GM21381 (cell line): ENCODE measurements around the gene CECR2.

Experiments used
- ATAC-seq: cut with Tn5 transposase; IDR thresholded peaks from one replicate; pipeline ENCODE4 v1.9.1; 2021; ENCODE audit warnings: mild to moderate bottlenecking, moderate library complexity; ENCODE audit not compliant: unreplicated experiment

CECR2 gene

DNA sequence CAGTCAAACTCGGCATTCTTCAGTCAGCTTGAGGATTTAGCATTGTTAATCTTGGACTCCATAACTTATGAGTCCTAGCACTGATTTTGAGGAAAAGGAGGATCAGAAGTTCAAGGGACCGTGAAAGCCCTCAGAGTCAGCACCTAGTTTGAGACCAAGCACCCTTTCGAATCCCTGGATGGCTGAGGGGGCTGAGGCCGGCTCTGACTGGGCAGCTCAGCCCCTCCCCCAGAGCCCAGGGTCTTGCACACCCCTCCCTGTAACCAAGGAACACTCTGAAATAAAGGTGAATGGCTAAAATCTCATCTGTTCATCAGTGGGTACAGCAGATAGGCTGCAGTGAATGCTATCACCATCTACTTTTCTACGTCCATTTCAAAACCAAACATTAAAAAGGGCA lies 221.3 kb downstream of the CECR2 start:
- ATAC-seq, result no peak

DNA sequence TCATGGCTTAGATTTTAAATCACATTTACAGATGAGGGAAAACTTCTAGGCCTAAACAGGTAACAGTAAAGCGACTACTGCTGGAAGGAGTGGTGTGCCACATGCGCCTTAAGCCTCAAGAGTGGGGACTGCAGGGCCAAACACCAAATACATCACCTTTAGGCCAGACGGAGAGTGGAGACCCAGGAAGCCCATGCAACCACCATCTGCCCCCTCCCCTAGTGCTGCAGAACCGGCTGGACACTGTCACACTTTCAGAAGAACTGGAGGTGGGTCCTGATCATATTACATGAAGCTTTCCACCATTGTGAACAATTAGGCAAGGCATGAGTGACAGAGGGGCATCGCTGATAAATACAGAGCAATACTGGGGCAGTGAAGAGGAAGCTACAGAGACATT lies 222.9 kb downstream of the CECR2 start:
- ATAC-seq, result no peak

DNA sequence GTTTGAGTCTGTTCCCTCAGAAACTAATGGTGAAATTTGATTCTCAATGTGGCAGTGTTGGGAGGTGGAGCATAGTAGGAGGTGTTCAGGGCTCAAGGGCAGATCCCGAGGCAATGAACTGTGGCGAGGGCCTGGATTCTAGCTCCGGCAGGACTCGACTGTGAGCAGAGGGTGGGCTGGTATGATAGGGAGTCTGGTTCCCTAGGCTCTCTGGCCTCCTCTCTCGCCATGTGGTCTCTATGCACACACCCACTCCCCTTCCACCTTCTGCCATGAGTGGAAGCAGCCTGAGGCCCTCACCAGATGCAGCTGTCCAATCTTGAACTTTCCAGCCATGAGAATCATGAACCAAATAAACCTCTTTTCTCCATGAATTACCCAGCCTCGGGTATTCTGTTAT lies 227.0 kb downstream of the CECR2 start:
- ATAC-seq, result no peak

DNA sequence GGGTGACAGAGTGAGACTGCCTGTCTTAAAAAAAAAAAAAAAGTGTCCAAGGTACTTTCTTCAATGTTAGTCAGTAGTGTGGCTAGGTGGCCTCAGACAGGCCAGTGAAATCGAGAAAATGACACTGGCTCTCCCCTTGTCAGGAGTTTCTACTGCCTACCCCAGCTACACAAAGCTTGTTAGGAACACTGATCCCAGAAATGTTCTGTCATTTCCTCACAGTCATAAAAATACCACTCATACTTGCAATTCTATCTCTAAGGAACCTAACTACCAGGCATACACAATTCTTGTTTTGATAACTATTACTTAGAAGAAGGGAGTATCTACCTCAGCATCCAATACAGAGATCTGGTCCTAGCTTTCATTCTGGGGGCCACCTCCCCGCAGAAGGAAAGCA lies 228.0 kb downstream of the CECR2 start:
- no peak for ATAC-seq

DNA sequence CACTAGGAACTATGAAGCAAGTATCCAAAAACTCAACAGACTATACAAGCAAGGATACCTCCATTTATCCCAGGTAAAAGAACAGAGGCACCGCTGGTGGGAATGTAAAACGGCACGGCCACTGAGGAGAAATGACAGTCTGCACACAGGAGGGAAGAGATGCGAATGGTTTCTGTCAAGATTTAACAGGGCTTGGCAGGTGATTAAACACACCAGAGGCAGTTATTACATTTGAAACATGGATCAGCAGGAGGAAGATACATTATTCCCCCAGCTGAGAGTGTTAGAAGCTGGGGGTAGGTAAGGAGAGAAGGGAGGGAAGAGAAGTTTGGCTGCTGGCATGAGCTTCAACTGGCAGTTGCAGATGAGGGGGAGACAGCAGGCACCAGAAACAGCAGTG lies 229.1 kb downstream of the CECR2 start:
- ATAC-seq, result no peak

DNA sequence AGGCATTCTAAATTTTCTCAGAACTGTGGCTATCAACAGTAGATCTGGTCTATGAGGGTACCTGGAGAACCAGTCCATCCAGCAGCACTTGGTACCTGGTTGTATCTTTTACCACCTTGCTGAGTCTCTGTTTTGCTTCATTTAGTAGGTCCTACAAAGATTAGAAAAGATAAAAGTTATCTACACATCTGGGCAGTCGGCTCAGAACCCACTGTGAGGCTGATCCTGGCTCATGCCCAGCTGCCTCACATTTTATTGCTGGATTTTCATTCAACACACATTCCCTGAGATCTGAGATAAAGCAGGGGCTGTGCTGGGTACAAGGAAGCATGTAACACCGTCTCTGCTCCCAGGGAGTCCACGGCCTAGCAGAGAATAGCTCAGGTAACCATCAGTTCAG lies 231.8 kb downstream of the CECR2 start:
- ATAC-seq, result no peak

DNA sequence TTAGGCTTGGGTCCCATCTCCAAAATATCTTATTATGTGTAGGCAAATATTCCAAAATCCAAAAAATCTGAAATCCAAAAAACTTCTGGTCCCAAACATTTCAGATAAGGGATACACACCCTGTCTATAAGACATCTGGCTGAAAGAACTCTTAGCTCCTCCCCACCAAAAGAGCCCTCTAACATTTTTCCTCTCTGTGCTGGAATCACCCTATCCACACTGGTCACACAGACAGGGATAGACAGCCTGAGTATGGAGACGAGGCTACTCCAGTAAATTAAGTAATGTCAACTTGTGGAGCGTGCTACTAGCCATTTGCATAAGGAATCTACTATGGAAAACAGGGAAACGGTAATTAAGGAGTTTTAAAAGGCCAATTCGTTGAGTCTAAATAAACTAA lies 234.4 kb downstream of the CECR2 start:
- ATAC-seq, result no peak

DNA sequence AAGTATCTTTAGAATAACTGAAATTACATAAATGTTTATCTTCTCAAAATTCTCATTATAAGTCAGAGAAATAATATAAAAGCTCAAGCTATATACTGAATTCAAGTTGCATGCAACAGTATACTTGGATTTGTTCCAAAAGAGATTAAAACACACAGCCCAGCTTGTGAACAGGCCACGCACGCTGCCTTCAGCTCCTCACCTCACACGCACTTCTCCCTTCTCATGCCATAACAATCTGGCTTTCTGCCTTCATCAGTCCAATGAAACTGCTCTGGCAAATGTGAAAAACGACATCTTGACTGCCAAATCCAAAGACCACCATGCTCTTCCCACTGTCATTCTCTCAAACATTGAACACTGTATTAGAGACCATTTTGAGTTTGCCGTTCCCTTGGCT lies 237.2 kb downstream of the CECR2 start:
- ATAC-seq, result no peak
